GM12875 (cell line): Measurements from ENCODE around the gene SLC17A5.

Experiments
- H3K4me3 ChIP-seq: one replicate; pipeline ENCODE4 v1.5.1; 2011; ENCODE audit warnings: low read depth, low read length, control low read depth
- CTCF ChIP-seq: IDR thresholded peaks from 2 replicates; pipeline ENCODE4 v1.5.1; 2011; ENCODE audit warnings: low read depth, mild to moderate bottlenecking, control low read depth, inconsistent platforms, low read length, moderate library complexity, borderline replicate concordance; ENCODE audit not compliant: insufficient read depth

Gene SLC17A5

GRCh38 chr6:73586416-73586974, 67.3 kb downstream of the SLC17A5 start:
- TF ChIP-seq CTCF, result no peak
- no peak overlapping the region for H3K4me3 ChIP-seq

DNA sequence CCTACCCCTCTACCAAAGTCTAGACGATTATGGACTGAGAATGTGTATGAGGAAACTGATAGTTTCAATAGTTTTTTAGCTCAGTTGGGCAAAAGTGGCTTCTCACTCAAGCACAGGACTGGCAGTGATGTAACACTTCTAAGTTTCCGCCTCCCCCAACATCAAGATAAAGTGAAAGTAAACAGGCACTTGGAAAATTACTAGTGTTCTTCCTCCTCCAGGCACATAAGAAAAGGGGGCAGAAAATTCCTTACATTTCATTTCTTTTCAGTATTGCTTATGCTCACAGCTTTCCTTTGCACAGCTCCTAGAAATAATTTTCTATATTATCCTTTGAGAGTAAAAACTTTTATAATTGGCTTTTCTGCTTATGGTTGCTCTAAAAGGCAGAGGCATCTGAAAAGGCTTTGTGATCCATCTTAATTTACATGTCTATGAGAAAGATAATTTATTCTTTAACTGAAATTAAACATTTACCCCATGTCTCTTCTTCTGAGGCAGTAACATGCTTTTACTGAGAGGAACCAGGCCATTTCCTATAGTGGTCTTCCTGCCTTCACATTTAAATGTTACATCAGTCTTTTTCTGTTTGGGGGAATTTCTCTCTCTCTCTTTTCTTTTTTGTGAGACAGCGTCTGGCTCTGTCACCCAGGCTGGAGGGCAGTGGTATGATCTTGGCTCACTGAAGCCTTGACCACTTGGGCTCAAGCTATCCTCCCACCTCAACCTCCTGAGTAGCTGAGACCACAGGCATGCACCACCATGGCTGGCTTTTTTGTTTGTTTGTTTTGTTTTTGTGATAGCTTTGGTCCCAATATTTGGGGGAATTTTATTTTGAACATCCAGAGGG, 68.0 kb downstream of the SLC17A5 start:
- no peak overlapping the region for H3K4me3 ChIP-seq
- TF ChIP-seq CTCF, result no peak

DNA sequence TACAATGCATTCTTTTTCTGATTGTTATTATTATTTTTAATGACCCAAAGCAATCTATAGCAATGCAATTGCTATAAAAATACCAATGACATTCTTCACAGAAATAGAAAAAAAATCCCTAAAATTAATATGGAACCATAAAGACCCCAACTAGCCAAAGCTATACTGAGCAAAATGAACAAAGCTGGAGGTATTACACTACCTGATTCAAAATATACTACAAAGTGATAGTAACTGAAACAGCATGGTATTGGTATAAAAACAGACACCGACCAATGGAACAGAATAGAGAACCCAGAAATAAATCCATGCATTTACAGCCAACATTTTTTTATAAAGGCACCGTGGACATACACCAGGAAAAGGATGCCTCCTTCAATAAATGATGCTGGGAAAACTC, 72.5 kb downstream of the SLC17A5 start:
- TF ChIP-seq CTCF, result no peak

GRCh38 chr6:73580247-73581149, 73.3 kb downstream of the SLC17A5 start:
- H3K4me3 ChIP-seq, result peak overlapping the region; percentile 1
- TF ChIP-seq CTCF, result peak; percentile 19; the same call in 1 of the 2 replicates

More for the DNA sequence above, 72.5 kb downstream of the SLC17A5 start:
- H3K4me3 ChIP-seq, result no peak overlapping the region

DNA sequence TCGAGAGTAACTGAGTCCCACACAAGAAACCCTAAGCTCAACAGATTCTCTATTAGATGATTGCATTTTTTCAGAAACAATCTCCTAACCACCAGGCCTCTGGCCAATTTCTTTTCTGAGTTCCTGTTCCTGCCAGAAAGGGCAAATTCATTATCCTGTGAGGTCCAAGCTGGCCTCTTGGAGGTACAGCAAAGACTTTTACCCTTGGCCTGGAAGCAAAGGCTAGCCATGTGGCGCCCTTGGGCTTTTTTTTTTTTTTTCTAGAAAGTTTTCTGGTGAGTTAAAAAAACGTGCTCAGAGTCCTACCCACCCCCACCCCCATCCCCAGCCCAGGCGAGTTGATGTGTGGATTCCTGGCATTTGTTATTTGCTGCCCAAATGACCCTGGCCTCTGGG, 73.9 kb downstream of the SLC17A5 start:
- no peak overlapping the region for H3K4me3 ChIP-seq

GRCh38 chr6:73579389-73579788, 74.4 kb downstream of the SLC17A5 start:
- H3K4me3 ChIP-seq, result no peak overlapping the region
- no peak for TF ChIP-seq CTCF

More for the DNA sequence above, 73.9 kb downstream of the SLC17A5 start:
- no peak for TF ChIP-seq CTCF
